Measurements from ENCODE around the gene EEF2K.

The EEF2K gene

DNA sequence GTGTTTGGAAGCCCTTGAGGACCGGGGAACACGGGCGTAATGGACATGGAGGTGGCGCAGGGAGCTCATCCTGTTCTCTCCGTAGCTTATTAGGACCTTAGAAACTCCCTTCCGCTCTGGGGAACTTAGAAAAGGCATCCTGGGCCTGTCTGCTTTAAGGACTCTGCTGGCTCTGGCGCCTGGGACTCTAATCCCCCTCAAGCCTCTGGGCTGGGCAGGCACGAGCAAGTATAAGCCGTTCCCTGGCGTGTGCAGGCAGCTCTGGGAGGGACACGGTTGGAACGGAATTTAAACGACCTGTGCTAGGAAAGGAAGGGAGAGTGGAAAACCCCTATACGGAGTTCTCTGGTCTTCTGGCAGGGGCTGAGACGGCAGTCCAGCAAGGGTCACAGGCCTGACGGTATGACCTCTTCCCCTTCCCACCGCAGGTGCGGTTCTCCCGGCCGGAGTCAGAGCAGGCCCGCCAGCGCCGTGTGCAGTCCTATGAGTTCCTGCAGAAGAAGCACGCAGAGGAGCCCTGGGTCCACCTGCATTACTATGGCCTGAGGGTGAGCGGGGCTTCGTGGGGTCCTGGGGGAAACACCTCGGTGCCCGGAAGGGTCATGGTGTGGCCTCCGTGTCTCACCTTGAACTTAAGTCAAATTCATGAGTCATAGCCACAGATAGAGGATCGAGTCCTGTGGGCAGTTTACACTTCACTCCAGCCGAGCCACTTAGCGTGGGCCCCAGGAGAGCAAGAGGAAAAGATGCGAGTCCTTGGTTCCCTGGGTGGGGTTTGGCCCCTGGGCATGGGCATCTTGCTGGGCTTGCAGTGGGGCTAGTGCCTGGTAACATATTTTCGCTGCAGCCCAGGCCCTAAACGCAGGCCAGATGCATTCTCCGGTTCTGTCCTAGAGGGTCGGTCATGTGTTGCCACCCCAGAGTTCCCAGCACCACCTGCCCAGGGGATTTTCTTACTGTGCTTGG lies 108.9 kb downstream of the EEF2K start:
- TF ChIP-seq GATA3 (IDR thresholded peaks at IDR 0.05; ENCODE audit: low read depth, low read length) (no peak), GATA2 (IDR thresholded peaks at IDR 0.05; ENCODE audit: low read depth, low read length) (no peak)

DNA sequence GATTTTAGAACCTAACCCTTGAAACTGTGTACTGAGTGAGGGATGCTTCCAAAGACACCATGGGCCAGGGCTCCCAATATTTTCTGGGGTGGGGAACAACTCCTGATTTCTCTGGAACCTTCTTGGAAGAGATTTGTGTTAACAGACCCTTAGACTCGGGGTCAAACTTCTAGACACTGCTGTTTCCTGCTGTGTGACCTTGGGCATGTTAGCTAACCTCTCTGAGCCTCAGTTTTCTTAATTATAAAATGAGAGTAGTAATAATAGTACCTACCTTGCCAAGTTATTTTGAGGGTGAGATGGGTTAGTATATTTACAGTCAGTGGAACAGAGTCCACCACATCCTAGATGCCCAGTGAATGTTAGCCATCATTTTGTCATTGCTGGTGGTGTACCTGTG lies 109.9 kb downstream of the EEF2K start:
- TF ChIP-seq GATA3 (IDR thresholded peaks at IDR 0.05; ENCODE audit: low read depth, low read length) = no peak
- TF ChIP-seq GATA2 (IDR thresholded peaks at IDR 0.05; ENCODE audit: low read depth, low read length) = no peak

DNA sequence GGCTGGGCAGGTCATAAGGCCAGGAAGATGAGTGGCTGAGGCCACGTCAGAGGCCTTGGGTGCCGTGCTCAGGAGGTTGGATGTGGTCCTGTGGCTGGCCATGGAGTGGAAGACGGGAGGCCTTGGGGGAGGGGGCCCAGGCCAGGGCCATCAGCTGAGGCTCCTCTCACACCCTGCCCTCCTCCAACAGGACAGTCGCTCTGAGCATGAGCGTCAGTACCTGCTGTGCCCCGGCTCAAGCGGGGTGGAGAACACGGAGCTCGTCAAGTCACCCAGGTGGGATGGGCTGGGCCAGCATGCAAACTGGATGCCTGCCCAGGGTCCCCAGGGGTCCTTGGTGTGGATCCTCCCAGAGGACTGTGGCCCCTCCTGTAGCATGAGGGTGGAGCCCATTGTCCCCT lies 110.3 kb downstream of the EEF2K start:
- TF ChIP-seq GATA2 (IDR thresholded peaks at IDR 0.05; ENCODE audit: low read depth, low read length) (no peak), GATA3 (IDR thresholded peaks at IDR 0.05; ENCODE audit: low read depth, low read length) (no peak)

DNA sequence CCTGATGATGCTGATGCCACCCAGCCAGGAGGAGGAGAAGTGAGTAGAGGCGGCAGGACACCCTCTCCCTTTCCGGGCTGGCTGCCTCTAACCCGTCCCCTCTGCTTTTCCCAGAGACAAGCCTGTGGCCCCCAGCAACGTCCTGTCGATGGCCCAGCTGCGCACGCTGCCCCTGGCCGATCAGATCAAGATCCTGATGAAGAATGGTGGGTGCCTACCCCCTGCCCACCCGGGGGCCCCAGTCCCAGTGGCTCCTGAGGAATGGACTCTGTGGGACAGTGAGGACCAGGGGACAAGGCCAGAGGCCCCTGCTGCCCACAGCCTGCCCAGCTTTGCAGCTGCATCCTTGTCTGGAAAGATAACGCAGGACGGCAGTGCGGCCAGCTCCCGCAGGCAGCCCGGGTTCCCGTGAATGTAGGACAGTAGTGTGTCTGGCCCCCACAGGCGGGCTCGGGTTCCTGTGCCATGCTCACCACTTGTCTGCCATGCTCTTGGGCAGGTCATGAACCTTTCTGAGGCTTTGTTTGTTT lies 111.0 kb downstream of the EEF2K start:
- TF ChIP-seq GATA3 (IDR thresholded peaks at IDR 0.05; ENCODE audit: low read depth, low read length) (no peak), GATA2 (IDR thresholded peaks at IDR 0.05; ENCODE audit: low read depth, low read length) (no peak)

DNA sequence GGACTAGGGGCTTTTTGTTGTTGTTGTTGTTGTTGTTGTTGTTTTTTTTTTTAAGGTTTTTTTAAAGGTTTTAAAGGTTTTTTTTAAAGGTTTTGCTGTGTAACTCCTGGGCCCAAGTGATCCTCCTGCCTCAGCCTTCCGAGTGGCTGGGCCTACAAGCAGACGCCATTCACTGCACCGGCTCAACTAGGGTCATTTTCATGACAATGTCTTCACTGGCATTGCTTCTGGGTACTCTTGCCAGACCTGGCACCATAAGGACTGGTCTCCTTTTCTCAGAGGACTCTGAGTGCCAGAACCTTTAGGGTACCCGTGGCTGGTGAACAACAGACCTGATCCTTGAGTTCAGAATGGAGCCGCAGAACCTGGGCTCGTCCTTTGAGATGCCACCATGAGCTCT lies 111.5 kb downstream of the EEF2K start:
- TF ChIP-seq GATA3 (IDR thresholded peaks at IDR 0.05; ENCODE audit: low read depth, low read length) (no peak), GATA2 (IDR thresholded peaks at IDR 0.05; ENCODE audit: low read depth, low read length) (no peak)

DNA sequence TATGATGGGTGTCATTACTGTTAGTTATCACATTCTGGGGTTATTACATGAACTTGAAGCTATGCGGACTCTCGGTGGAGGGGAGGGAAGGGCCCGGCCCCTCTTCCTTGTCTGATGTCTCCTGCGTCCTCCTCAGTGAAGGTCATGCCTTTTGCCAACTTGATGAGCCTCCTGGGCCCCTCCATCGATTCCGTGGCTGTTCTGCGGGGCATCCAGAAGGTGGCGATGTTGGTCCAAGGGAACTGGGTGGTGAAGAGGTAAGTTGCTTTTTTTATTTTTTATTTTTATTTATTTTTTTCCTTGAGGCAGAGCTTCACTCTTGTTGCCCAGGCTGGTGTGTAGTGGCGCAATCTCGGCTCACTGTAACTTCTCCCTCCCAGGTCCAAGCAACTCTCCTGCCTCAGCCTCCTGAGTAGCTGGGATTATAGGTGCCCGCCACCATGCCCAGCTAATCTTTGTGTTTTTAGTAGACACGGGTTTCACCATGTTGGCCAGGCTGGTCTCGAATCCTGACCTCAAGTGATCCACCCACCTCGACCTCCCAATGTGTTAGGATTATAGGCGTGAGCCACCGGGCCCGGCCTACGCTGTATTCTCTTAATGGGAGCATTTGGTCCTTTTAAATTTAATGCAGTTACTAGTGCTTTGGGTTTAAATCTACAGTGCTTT lies 112.7 kb downstream of the EEF2K start:
- TF ChIP-seq GATA2 (IDR thresholded peaks at IDR 0.05; ENCODE audit: low read depth, low read length) (no peak), GATA3 (IDR thresholded peaks at IDR 0.05; ENCODE audit: low read depth, low read length) (no peak)

DNA sequence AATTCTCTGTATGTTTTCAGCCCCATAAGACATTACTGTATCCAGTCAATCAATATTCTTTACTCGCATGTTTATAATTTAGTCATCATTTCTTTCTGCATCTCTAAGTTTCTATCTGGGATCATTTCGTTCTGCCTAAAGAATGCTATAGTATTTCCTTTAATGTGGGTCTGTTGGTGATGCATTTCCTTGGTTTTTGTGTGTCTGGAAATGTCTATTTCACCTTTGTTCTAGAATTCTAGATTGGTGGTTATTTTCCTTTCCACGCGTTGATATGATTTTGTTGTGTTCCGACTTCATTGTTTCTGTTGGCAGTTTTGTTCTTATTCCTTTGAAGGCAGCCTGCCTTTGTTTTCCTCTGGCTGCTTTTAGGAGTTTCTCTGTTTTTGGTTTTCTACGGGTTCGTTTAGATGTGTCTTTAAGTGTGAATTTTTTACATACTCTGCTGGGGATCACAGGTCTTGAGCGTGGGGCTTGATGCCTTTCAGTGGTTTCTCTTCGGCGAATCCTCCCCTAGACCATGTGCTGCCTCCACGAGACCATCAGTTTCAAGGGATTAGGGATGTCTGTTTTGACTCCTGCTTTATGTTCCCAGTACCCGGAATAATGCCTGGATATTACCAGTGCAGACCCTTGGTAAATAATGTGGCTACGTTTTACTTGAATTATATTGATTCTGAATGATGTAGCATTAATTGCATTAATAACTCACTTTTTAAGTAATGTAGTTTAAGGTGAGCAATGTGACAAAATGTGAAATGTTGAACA lies 114.7 kb downstream of the EEF2K start:
- TF ChIP-seq GATA2 (IDR thresholded peaks at IDR 0.05; ENCODE audit: low read depth, low read length) = no peak
- no peak for TF ChIP-seq GATA3 (IDR thresholded peaks at IDR 0.05; ENCODE audit: low read depth, low read length)

DNA sequence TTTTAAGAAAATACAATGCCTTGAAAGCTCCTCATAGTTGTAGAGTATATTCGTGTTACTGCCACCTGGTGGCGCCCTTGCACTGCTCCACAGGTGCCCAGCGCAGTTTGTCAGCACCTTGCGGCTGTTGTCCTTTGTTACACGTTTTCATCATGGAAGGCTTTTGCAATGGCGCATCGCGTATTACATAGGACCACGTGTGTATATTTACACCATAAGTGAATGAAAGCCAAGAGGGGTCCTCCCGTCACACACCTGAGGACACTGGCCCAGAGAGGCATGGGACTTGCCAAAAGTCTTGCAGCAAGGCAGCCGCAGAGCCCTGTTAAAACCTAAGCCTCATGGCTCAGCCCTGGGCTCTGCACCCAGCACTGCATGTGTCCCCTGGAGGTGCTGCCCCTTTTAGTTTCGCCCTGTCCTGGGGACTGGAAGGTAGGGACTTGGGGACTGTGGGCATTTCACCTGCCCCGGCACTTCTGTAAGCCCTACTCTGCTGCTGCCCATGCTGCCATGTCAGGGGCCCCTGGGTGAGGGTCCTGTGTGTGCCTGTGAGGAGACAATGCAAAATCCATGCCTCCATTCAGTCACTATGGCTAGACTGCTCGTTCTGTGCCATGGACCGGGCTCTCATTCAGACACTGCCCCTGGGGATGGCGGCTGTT lies 115.4 kb downstream of the EEF2K start:
- TF ChIP-seq GATA2 (IDR thresholded peaks at IDR 0.05; ENCODE audit: low read depth, low read length) = no peak
- TF ChIP-seq GATA3 (IDR thresholded peaks at IDR 0.05; ENCODE audit: low read depth, low read length) = no peak

DNA sequence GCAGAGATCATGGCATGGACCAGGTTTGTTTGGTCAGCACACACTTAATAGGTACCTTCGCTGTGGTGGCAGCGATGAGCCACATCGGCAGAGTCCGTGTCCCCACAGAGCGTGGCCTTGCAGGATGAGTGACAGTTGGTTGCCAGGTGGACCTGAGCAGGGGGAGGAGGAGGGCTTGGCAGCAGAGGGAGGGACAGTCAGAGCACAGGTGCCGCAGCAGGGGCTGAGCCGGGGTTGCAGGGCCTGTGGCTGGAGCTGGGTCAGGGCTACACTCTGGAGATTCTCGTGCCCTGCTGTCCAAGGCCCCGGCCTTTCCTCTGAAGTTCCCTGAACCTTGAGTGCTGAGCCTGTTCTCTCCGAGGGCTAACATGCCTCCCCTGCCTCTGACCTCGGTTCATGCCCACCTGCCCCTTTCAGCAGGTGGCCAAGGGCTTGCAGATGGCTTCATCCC lies 116.0 kb downstream of the EEF2K start:
- TF ChIP-seq GATA3 (IDR thresholded peaks at IDR 0.05; ENCODE audit: low read depth, low read length) (no peak), GATA2 (IDR thresholded peaks at IDR 0.05; ENCODE audit: low read depth, low read length) (no peak)

DNA sequence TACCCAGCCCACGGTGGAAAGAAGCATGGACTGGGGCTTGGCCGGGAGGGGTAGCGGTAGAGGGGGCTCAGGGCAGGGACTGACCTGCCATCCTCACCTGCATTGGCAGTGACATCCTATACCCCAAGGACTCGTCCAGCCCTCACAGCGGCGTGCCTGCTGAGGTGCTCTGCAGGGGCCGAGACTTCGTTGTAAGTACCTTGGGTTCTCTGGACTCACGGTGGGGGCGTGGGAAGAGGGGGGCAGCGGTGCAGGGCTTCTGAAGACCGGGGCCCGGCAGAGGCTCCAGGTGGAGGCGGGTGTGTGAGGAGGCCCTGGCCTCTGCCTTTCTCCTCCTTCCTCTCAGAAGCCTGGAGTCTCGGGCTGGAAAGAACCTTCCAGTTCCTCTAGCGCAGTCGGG lies 116.7 kb downstream of the EEF2K start:
- no peak for TF ChIP-seq GATA3 (IDR thresholded peaks at IDR 0.05; ENCODE audit: low read depth, low read length)
- TF ChIP-seq GATA2 (IDR thresholded peaks at IDR 0.05; ENCODE audit: low read depth, low read length) = no peak

DNA sequence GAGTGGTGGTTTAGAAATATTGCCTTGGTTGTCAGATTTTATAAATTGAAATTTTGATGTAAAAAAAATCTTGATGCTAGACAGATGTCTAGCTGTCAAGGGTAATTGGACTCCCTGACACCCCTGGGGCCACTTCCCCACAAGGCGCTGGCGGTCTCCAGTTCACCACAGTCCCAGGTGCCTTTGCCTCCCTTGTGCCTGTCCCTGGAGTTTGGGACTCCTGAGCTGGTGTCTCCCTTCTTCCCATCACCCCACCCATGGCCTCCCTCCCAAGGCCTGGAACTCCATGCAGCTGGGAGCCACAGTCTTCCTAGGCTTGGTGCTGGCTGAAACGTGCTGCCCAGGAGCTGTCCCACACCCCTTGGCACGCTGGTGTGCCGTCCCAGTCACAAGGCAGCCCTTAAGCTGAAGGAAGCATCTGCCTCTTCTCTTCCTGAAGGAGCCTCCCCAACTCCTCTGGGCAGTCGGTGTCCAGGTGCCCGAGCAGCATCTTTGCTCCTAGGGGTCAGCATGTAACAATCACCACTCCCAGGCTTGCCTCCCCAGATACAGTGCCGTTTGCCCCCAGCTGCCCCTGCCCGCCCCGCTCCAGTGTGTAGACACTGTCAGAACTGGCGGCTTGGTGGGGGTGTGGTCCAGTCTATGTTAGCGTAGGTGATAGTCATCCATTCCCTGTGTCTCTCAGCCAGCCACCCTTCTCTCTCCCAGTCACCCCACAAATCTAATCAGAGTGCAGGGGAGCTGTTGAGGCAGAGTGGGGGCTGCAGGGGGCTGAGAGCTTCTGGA lies 117.3 kb downstream of the EEF2K start:
- TF ChIP-seq GATA2 (IDR thresholded peaks at IDR 0.05; ENCODE audit: low read depth, low read length) (no peak), GATA3 (IDR thresholded peaks at IDR 0.05; ENCODE audit: low read depth, low read length) (no peak)

DNA sequence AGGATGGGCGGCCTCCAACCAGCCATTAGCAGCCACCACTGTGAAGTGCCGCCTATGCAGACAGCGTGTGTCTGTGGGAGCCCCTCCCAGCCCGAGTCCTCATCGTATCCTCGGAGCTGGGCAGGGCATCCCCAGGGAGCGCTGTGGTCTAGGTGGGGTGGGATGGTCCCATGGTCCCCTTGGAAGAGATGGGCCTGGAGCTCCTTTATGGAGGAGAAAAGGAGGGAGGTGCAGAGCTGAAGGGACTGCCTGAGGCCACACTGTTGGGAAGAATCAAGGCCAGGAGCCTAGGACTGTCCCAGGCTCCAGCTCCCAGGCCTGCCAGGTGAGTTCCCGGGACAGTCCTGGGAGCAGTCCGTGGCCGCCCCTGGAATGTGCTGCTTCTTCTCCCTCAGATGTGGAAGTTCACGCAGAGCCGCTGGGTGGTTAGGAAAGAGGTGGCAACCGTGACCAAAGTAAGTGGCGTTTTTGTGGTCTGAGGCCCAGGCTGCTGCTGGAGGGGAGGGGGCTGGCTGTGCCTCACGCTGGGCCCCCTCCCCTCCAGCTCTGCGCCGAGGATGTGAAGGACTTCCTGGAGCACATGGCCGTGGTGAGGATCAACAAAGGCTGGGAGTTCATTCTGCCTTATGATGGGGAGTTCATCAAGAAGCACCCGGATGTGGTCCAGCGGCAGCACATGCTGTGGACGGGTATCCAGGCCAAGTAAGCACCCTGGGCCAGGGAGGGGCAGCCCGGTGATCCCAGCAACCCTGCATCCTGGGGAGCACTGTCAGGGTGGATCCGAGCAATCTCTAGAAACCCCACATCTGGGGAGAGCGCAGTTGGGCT lies 118.1 kb downstream of the EEF2K start:
- TF ChIP-seq GATA2 (IDR thresholded peaks at IDR 0.05; ENCODE audit: low read depth, low read length) = no peak
- no peak for TF ChIP-seq GATA3 (IDR thresholded peaks at IDR 0.05; ENCODE audit: low read depth, low read length)
